HG03442 (cell line): ENCODE data around the gene IRX4.
"Not testable (repeated sequence)": the region's sequence is repeated elsewhere in the genome, so short reads cannot be mapped to it uniquely, and the experiment has no call there.

Source experiments
- ATAC-seq: cut with Tn5 transposase; IDR thresholded peaks from one replicate; pipeline ENCODE4 v1.9.1; 2021; ENCODE audit warnings: mild to moderate bottlenecking, moderate library complexity; ENCODE audit not compliant: unreplicated experiment

IRX4 gene

GRCh38 chr5:1860949-1861348, 21.8 kb downstream of the IRX4 start:
- ATAC-seq, result no peak

GRCh38 chr5:1860021-1860610, 22.6 kb downstream of the IRX4 start:
- ATAC-seq, result no peak

- ATAC-seq, result no peak
Measured at GRCh38 chr5:1859099-1859498, 23.6 kb downstream of the IRX4 start.

GRCh38 chr5:1858436-1858835, 24.3 kb downstream of the IRX4 start:
- ATAC-seq, result no peak

- ATAC-seq, result no peak
Measured at GRCh38 chr5:1857256-1857600, 25.5 kb downstream of the IRX4 start.

- no peak for ATAC-seq
Measured at GRCh38 chr5:1856596-1857255, 26.0 kb downstream of the IRX4 start.

GRCh38 chr5:1855596-1855995, 27.1 kb downstream of the IRX4 start:
- no peak for ATAC-seq

GRCh38 chr5:1855075-1855474, 27.6 kb downstream of the IRX4 start:
- ATAC-seq, result no peak

GRCh38 chr5:1853531-1853930, 29.2 kb downstream of the IRX4 start:
- ATAC-seq, result no peak

GRCh38 chr5:1852324-1852947, 30.3 kb downstream of the IRX4 start:
- ATAC-seq, result no peak

- ATAC-seq, result no peak
Measured at GRCh38 chr5:1851290-1851934, 31.3 kb downstream of the IRX4 start.

- no peak for ATAC-seq
Measured at GRCh38 chr5:1850324-1851154, 32.2 kb downstream of the IRX4 start.

GRCh38 chr5:1847611-1848010, 35.1 kb downstream of the IRX4 start:
- no peak for ATAC-seq

- no peak for ATAC-seq
Measured at GRCh38 chr5:1847056-1847455, 35.7 kb downstream of the IRX4 start.

GRCh38 chr5:1846583-1846982, 36.1 kb downstream of the IRX4 start:
- ATAC-seq, result no peak

- ATAC-seq, result no peak
Measured at GRCh38 chr5:1845696-1846095, 37.0 kb downstream of the IRX4 start.

- no peak for ATAC-seq
Measured at GRCh38 chr5:1844708-1845436, 37.9 kb downstream of the IRX4 start.

- not testable (repeated sequence) for ATAC-seq
Measured at GRCh38 chr5:1843761-1844160, 39.0 kb downstream of the IRX4 start.

- no peak for ATAC-seq
Measured at GRCh38 chr5:1842004-1842819, 40.5 kb downstream of the IRX4 start.
